ENCODE data around the gene PALD1.

PALD1 gene

DNA sequence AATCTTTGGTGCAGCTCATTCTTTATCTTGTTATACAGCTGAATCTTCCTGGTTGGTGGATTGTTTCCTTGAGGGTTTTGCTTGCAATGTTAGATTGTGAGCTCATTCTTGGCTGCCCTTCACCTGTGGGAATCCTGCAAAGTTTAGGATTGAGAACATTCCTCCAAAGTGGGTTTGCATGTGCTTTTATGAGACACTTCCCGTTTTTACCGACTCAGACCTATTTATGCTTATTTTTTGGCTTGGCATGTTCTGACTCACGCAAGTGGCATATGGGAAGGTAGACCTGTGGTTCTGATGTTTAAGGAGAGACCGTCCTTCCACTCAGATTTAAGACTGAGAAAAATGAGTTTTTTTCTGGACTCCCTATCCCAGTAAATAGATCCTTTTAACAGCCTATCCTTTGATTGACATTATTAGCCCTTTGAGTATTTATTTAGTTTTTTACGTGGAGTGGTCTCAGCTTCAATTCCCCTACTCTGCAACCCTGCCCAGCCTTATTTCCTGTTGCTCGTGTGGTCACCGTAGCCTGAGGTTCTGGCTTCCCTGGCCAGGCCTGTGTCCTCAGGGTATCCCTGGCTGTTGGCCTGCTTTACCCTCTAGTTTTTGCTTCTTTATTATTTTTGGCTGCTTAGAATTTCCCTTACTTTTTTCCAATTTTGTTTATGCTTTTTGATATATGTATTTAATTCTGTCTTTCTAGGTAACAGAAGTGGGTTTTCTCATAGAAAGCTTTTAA, 137.4 kb downstream of the PALD1 start:
- DNase-seq: no peak

DNA sequence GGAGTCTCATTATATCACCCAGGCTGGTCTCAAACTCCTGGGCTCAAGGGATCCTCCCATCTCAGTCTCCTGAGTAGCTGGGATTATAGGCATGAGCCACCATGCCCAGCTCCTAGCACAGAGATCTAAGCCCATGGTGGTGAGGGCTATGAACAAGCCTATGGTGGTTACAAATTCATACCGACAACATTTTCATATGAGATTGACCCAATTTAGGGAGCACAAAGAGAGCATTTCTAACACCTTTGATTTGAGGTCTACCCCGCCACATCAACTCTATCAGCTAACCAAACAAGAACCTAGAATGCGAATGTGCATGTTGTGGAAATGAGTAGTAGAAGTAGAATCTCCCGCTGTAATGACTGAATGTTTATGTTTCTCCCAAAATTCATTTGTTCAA, 138.2 kb downstream of the PALD1 start:
- DNase-seq: no peak
